Liver (tissue), 9 donors: ENCODE results near the gene MYRFL. TPM values are rescaled to one million over a fixed set of nuclear protein-coding genes. Genes with fewer than 3 reads are reported as not detected.

Source experiments
- DNase-seq: peaks from one replicate; pipeline ENCODE4 v3.0.0-alpha.2; 2017; ENCODE audit warnings: low spot score
- H3K27ac ChIP-seq, 2 donors: one replicate each; pipeline ENCODE4 v1.7.0; 2013; ENCODE audit warnings: inconsistent platforms in 2 of 2, low read length in 2 of 2, control low read depth in 1 of 2, low read depth in 1 of 2, mild to moderate bottlenecking in 1 of 2
- H3K27me3 ChIP-seq, 4 donors: one replicate each; pipeline versions ENCODE4 v1.6.1 to v1.7.0; 2013; ENCODE audit warnings: low read length in 3 of 4, inconsistent platforms in 1 of 4, mild to moderate bottlenecking in 1 of 4, moderate library complexity in 1 of 4; ENCODE audit not compliant: control insufficient read depth in 4 of 4, insufficient read depth in 4 of 4
- H3K36me3 ChIP-seq, 4 donors: one replicate each; pipeline versions ENCODE4 v1.6.1 to v1.7.0; 2013; ENCODE audit warnings: low read length in 3 of 4, mild to moderate bottlenecking in 3 of 4, low read depth in 1 of 4, moderate library complexity in 1 of 4; ENCODE audit not compliant: control insufficient read depth in 4 of 4, insufficient read depth in 3 of 4
- H3K4me1 ChIP-seq, 4 donors: one replicate each; pipeline versions ENCODE4 v1.6.1 to v1.7.0; 2013; ENCODE audit warnings: low read length in 3 of 4, mild to moderate bottlenecking in 3 of 4, moderate library complexity in 1 of 4; ENCODE audit not compliant: control insufficient read depth in 4 of 4, insufficient read depth in 4 of 4
- H3K4me3 ChIP-seq, 3 donors: one replicate each; pipeline versions ENCODE4 v1.6.1 to v1.7.0; 2013; ENCODE audit warnings: low read length in 3 of 3, control low read depth in 1 of 3, low read depth in 1 of 3, mild to moderate bottlenecking in 1 of 3
- H3K9ac ChIP-seq, 2 donors: one replicate each; pipeline ENCODE4 v1.7.0; 2013; ENCODE audit warnings: low read length in 2 of 2, mild to moderate bottlenecking in 2 of 2, moderate library complexity in 2 of 2, control low read depth in 1 of 2, low read depth in 1 of 2
- H3K9me3 ChIP-seq, 4 donors: one replicate each; pipeline versions ENCODE4 v1.6.1 to v1.7.0; 2013; ENCODE audit warnings: low read length in 3 of 4; ENCODE audit not compliant: control insufficient read depth in 4 of 4
- CTCF ChIP-seq: fragments of 150-350 bp; IDR thresholded peaks from 2 replicates; pipeline ENCODE4 v1.5.1; 2017; ENCODE audit warnings: improper control_type of control experiment, low read depth, low read length; ENCODE audit not compliant: missing input control
- EGR1 ChIP-seq, 2 donors: IDR thresholded peaks; 2 replicates each; pipeline ENCODE4 v1.6.1; 2016 to 2018; ENCODE audit warnings: antibody characterized with exemption in 2 of 2, low read depth in 2 of 2
- FOXA1 ChIP-seq: IDR thresholded peaks from 2 replicates; pipeline ENCODE4 v1.6.1; 2016; ENCODE audit warnings: antibody characterized with exemption
- FOXA2 ChIP-seq: IDR thresholded peaks from 2 replicates; pipeline ENCODE4 v1.6.1; 2016; ENCODE audit warnings: antibody characterized with exemption
- GABPA ChIP-seq, 2 donors: IDR thresholded peaks in 1 of 2; conservative IDR thresholded peaks in 1 of 2; 2 replicates each; pipeline ENCODE4 v1.6.1; 2016; ENCODE audit warnings: antibody characterized with exemption in 2 of 2, mild to moderate bottlenecking in 1 of 2, moderate library complexity in 1 of 2
- HNF4A ChIP-seq, 2 donors: conservative IDR thresholded peaks; 2 replicates each; pipeline ENCODE4 v1.6.1; 2016; ENCODE audit warnings: antibody characterized with exemption in 2 of 2, mild to moderate bottlenecking in 2 of 2
- JUND ChIP-seq, 2 donors: IDR thresholded peaks; 2 replicates each; pipeline ENCODE4 v1.6.1; 2016; ENCODE audit warnings: antibody characterized with exemption in 2 of 2
- MAX ChIP-seq: IDR thresholded peaks from 2 replicates; pipeline ENCODE4 v1.6.1; 2016; ENCODE audit warnings: antibody characterized with exemption
- NR2F2 ChIP-seq: IDR thresholded peaks from 2 replicates; pipeline ENCODE4 v1.6.1; 2016; ENCODE audit warnings: antibody characterized with exemption
- RAD21 ChIP-seq, 2 donors: IDR thresholded peaks; 2 replicates each; pipeline ENCODE4 v1.6.1; 2016; ENCODE audit warnings: antibody characterized with exemption in 2 of 2, mild to moderate bottlenecking in 2 of 2
- REST ChIP-seq: IDR thresholded peaks from 2 replicates; pipeline ENCODE4 v1.6.1; 2016; ENCODE audit warnings: antibody characterized with exemption, mild to moderate bottlenecking
- RXRA ChIP-seq, 2 donors: IDR thresholded peaks; 2 replicates each; pipeline ENCODE4 v1.6.1; 2017 to 2018; ENCODE audit warnings: antibody characterized with exemption in 2 of 2, mild to moderate bottlenecking in 1 of 2
- SP1 ChIP-seq: IDR thresholded peaks from 2 replicates; pipeline ENCODE4 v1.6.1; 2018; ENCODE audit warnings: antibody characterized with exemption, mild to moderate bottlenecking
- TAF1 ChIP-seq: conservative IDR thresholded peaks from 2 replicates; pipeline ENCODE4 v1.6.1; 2016; ENCODE audit warnings: antibody characterized with exemption, mild to moderate bottlenecking
- YY1 ChIP-seq: IDR thresholded peaks from 2 replicates; pipeline ENCODE4 v1.6.1; 2016; ENCODE audit warnings: antibody characterized with exemption, mild to moderate bottlenecking
- ZBTB33 ChIP-seq: IDR thresholded peaks from 2 replicates; pipeline ENCODE4 v1.6.1; 2016; ENCODE audit warnings: antibody characterized with exemption
- WGBS: extraction: QIAGEN DNeasy Blood & Tissue Kit; methylation state at CpG from one replicate; pipeline ENCODE4 v1.1.7; 2013; 5-methylcytosine and 5-hydroxymethylcytosine counted together
- polyA plus RNA-seq, 2 donors: library from polyadenylated mRNA; stranded (reverse) in 1 of 2; unstranded in 1 of 2; fragments of 200-250 nt in 1 of 2; fragments of >200 nt in 1 of 2; fragmentation: Nextera tagmentation in 1 of 2; extraction: Ambion mirVana in 1 of 2; gene quantifications; one replicate each; pipeline versions ENCODE4 v1.2.1 to v1.2.3, GENCODE V29; 2013 to 2015
- total RNA-seq, 2 donors: library from RNA; depleted of rRNA; stranded (reverse); fragments of >200 nt; gene quantifications; one replicate each; pipeline ENCODE4 v1.2.3, GENCODE V29; 2014
- donor health status: healthy.
- donor health status: healthy.
- donor health status: healthy.
- donor health status: healthy.
- donor health status: healthy.

MYRFL gene
- total and polyA plus RNA-seq, 4 donors: under 0.01 to 0.19 (median 0.10) TPM

- Histone ChIP-seq H3K36me3 (no peaks in the 10 kb centered on the region), H3K9ac (no peak overlapping the region), H3K27ac (no peak overlapping the region), H3K4me1 (no peaks in the 10 kb centered on the region), H3K27me3 (peaks cover 0 to 2% (median 0%) of the 10 kb centered on the region in 4 donors), H3K9me3 (peaks cover 0 to 3% (median 0%) of the 10 kb centered on the region in 4 donors), H3K4me3 (no peak overlapping the region)
- 84% methylated on average over 2 of the region's 2 CpGs for WGBS
- TF ChIP-seq MAX: no peak
- TF ChIP-seq YY1: no peak
- no peak for TF ChIP-seq HNF4A (conservative IDR thresholded peaks at IDR 0.05)
- no peak for TF ChIP-seq GABPA (IDR thresholded peaks at IDR 0.05 in 1 of 2, conservative IDR thresholded peaks at IDR 0.05 in 1 of 2)
- no peak for DNase-seq
These were observed 48.4 kb downstream of the MYRFL start for GRCh38 chr12:69873429-69873828.

GRCh38 chr12:69874606-69875005 is 49.6 kb downstream of the MYRFL start:
- Histone ChIP-seq H3K4me3 (no peak overlapping the region), H3K27ac (no peak overlapping the region), H3K27me3 (peaks cover 0 to 2% (median 0%) of the 10 kb centered on the region in 4 donors), H3K4me1 (peaks cover 0 to 5% (median 0%) of the 10 kb centered on the region in 4 donors), H3K36me3 (no peaks in the 10 kb centered on the region), H3K9ac (no peak overlapping the region), H3K9me3 (no peaks in the 10 kb centered on the region)
- no peak for DNase-seq
- TF ChIP-seq REST: no peak
- no peak for TF ChIP-seq JUND (IDR thresholded peaks at IDR 0.05)
- TF ChIP-seq HNF4A (conservative IDR thresholded peaks at IDR 0.05): no peak
- WGBS: 89% methylated on average over 1 of the region's 1 CpG

GRCh38 chr12:69875416-69875935 is 50.4 kb downstream of the MYRFL start:
- H3K27ac ChIP-seq: no peak overlapping the region
- H3K4me3 ChIP-seq: no peak overlapping the region
- H3K9me3 ChIP-seq: no peaks in the 10 kb centered on the region
- 81% methylated on average over 11 of the region's 11 CpGs for WGBS
- H3K9ac ChIP-seq: no peak overlapping the region
- H3K4me1 ChIP-seq: peaks cover 0 to 5% (median 0%) of the 10 kb centered on the region in 4 donors
- H3K36me3 ChIP-seq: no peaks in the 10 kb centered on the region
- no peak for DNase-seq
- H3K27me3 ChIP-seq: peaks cover 0 to 2% (median 0%) of the 10 kb centered on the region in 4 donors
- TF ChIP-seq HNF4A (conservative IDR thresholded peaks at IDR 0.05) (no peak), ZBTB33 (no peak), GABPA (IDR thresholded peaks at IDR 0.05 in 1 of 2, conservative IDR thresholded peaks at IDR 0.05 in 1 of 2) (no peak), NR2F2 (no peak), EGR1 (IDR thresholded peaks at IDR 0.05; ENCODE audit: low read depth in 2 of 2) (no peak), SP1 (no peak), YY1 (no peak), REST (no peak), CTCF (no peak), TAF1 (no peak), RXRA (IDR thresholded peaks at IDR 0.05) (no peak), FOXA1 (no peak), RAD21 (IDR thresholded peaks at IDR 0.05) (no peak), FOXA2 (no peak)
